Endodermal cell (in vitro differentiated cells): ENCODE results near the gene DPP10. TPM values are rescaled to one million over a fixed set of nuclear protein-coding genes. Genes with fewer than 3 reads are reported as not detected.
A peak's percentile ranks its signal among the peaks of the same experiment; 100 is the strongest.

Experiments
- DNase-seq: peaks from one replicate; pipeline ENCODE4 v3.0.0-alpha.2; 2017
- H3K27ac ChIP-seq: 2 replicates; pipeline ENCODE4 v1.5.1; 2013; ENCODE audit warnings: mild to moderate bottlenecking, low read depth, low read length, moderate library complexity
- H3K27me3 ChIP-seq: 2 replicates; pipeline ENCODE4 v1.6.1; 2013; ENCODE audit warnings: mild to moderate bottlenecking, low read length, moderate library complexity; ENCODE audit not compliant: insufficient read depth, control insufficient read depth, poor library complexity, severe bottlenecking
- H3K36me3 ChIP-seq: 2 replicates; pipeline ENCODE4 v1.7.0; 2013; ENCODE audit warnings: mild to moderate bottlenecking, low read length, moderate library complexity; ENCODE audit not compliant: control insufficient read depth, insufficient read depth
- H3K4me1 ChIP-seq: one replicate; pipeline ENCODE4 v1.7.0; 2013; ENCODE audit warnings: low read length; ENCODE audit not compliant: control insufficient read depth, insufficient read depth
- H3K4me3 ChIP-seq: 2 replicates; pipeline ENCODE4 v1.5.1; 2013; ENCODE audit warnings: mild to moderate bottlenecking, low read length, moderate library complexity
- H3K9ac ChIP-seq: 2 replicates; pipeline ENCODE4 v1.6.1; 2013; ENCODE audit warnings: mild to moderate bottlenecking, low read length, moderate library complexity; ENCODE audit not compliant: poor library complexity, severe bottlenecking; ENCODE audit errors: extremely low read depth
- H3K9me3 ChIP-seq: 2 replicates; pipeline ENCODE4 v1.6.1; 2013; ENCODE audit warnings: mild to moderate bottlenecking, low read length, moderate library complexity; ENCODE audit not compliant: control insufficient read depth
- H3K27ac Mint-ChIP-seq: 2 replicates; pipeline ENCODE4 v1.8.0; 2020; ENCODE audit warnings: mixed read lengths
- H3K27me3 Mint-ChIP-seq: 2 replicates; pipeline ENCODE4 v1.8.0; 2021; ENCODE audit warnings: mild to moderate bottlenecking, mixed read lengths; ENCODE audit not compliant: insufficient read depth
- H3K36me3 Mint-ChIP-seq: 2 replicates; pipeline ENCODE4 v1.8.0; 2020; ENCODE audit warnings: low read depth, mixed read lengths
- H3K4me1 Mint-ChIP-seq: 2 replicates; pipeline ENCODE4 v1.8.0; 2020; ENCODE audit warnings: mixed read lengths
- H3K4me3 Mint-ChIP-seq: 2 replicates; pipeline ENCODE4 v1.8.0; 2020; ENCODE audit warnings: mild to moderate bottlenecking, moderate library complexity, mixed read lengths
- H3K9me3 Mint-ChIP-seq: 2 replicates; pipeline ENCODE4 v1.8.0; 2020; ENCODE audit warnings: mild to moderate bottlenecking, mixed read lengths
- WGBS, 2 experiments: methylation state at CpG; one replicate each; pipeline versions ENCODE4 v1.1.5 to v1.1.7; 2013; ENCODE audit warnings: missing lambda C conversion rate in 2 of 2, mixed read lengths in 1 of 2; ENCODE audit not compliant: insufficient coverage in 1 of 2, insufficient read length in 1 of 2; 5-methylcytosine and 5-hydroxymethylcytosine counted together
- total RNA-seq, 2 donors: library from RNA; stranded (reverse); fragmentation: NEBNext Ultra II Directional in 1 of 2; extraction: Animal tissue kit (Norgen Biotek cat#: 25700) in 1 of 2; gene quantifications; 2 replicates in 1 of 2; 3 replicates in 1 of 2; pipeline ENCODE4 v1.2.1, GENCODE V29; 2021
- TF ChIP-seq, protein P1 (sequence below): fragments of 200-600 bp; sonication (generic); conservative IDR thresholded peaks from 2 replicates; pipeline ENCODE4 v1.5.0; 2021; ENCODE audit warnings: antibody characterized with exemption, mild to moderate bottlenecking

The DPP10 gene
- total RNA-seq, 2 donors from 2014 or later = 8.2 to 19.2 TPM

DNA sequence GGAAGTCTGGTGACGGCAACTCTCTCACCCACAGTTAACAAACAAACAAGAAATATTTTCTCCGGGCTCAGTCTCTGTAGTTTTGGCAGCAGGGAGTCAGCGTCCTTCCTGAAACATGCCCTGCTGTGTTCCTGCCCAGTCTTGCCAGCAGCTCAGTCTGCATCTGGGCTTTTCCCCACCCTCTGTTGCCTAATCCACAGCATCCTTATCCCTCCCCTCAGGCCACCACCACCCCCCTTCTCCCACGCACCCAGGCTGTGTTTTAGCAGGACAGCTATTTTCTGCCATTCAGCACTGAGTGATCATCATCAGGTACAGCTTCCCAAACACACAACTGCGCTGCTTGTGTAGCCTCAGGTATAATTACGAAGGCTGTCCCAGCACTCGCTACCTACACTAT is 168.2 kb downstream of the DPP10 start:
- TF ChIP-seq, protein P1, sequence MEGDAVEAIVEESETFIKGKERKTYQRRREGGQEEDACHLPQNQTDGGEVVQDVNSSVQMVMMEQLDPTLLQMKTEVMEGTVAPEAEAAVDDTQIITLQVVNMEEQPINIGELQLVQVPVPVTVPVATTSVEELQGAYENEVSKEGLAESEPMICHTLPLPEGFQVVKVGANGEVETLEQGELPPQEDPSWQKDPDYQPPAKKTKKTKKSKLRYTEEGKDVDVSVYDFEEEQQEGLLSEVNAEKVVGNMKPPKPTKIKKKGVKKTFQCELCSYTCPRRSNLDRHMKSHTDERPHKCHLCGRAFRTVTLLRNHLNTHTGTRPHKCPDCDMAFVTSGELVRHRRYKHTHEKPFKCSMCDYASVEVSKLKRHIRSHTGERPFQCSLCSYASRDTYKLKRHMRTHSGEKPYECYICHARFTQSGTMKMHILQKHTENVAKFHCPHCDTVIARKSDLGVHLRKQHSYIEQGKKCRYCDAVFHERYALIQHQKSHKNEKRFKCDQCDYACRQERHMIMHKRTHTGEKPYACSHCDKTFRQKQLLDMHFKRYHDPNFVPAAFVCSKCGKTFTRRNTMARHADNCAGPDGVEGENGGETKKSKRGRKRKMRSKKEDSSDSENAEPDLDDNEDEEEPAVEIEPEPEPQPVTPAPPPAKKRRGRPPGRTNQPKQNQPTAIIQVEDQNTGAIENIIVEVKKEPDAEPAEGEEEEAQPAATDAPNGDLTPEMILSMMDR = no peak
- H3K9me3 Mint-ChIP-seq = no peaks in the 10 kb centered on the region
- no peaks in the 10 kb centered on the region for H3K27me3 Mint-ChIP-seq
- H3K36me3 ChIP-seq = no peaks in the 10 kb centered on the region
- H3K27ac ChIP-seq = no peak overlapping the region
- H3K4me1 ChIP-seq = no peaks in the 10 kb centered on the region
- peaks cover 12% of the 10 kb centered on the region for H3K4me1 Mint-ChIP-seq
- H3K4me3 Mint-ChIP-seq = no peak overlapping the region
- peak; percentile 59 for DNase-seq
- H3K9me3 ChIP-seq = no peaks in the 10 kb centered on the region
- no peak overlapping the region for H3K27ac Mint-ChIP-seq
- WGBS, 2 experiments = 54 to 62% methylated on average over 4 to 6 of the region's 7 CpGs
- no peak overlapping the region for H3K4me3 ChIP-seq
- H3K36me3 Mint-ChIP-seq = no peaks in the 10 kb centered on the region
- H3K9ac ChIP-seq = no peak overlapping the region
- no peaks in the 10 kb centered on the region for H3K27me3 ChIP-seq

DNA sequence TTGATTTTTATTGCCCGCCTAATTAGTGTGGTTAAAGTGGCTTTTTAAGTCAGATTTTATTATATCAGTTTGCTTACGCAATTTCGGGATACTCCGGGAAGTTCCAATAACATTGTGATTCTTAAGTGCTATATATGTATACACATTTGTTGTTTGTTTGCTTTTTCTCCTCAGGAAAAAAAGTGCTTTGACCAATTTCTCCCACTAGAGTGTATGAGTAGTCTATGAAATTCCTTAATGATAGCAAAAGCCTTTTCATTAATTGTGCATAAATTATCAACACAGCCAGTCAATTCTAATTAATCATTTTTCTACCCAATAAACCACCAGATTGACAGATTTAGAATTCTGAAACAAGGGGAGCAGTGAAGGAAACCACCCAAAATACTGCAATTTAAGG is 172.2 kb downstream of the DPP10 start:
- peaks cover 9% of the 10 kb centered on the region for H3K4me1 Mint-ChIP-seq
- no peak overlapping the region for H3K27ac ChIP-seq
- H3K4me1 ChIP-seq = no peaks in the 10 kb centered on the region
- WGBS, 2 experiments = 99% methylated on average over 4 of the region's 4 CpGs; no CpG with 5 or more reads in 1 of the 2 experiments
- H3K27me3 ChIP-seq = no peaks in the 10 kb centered on the region
- H3K36me3 ChIP-seq = no peaks in the 10 kb centered on the region
- no peak overlapping the region for H3K9ac ChIP-seq
- no peaks in the 10 kb centered on the region for H3K36me3 Mint-ChIP-seq
- TF ChIP-seq, protein P1 = peak; percentile 30
- H3K9me3 Mint-ChIP-seq = no peaks in the 10 kb centered on the region
- DNase-seq = no peak
- H3K4me3 Mint-ChIP-seq = no peak overlapping the region
- H3K27me3 Mint-ChIP-seq = no peaks in the 10 kb centered on the region
- no peaks in the 10 kb centered on the region for H3K9me3 ChIP-seq
- H3K27ac Mint-ChIP-seq = no peak overlapping the region
- H3K4me3 ChIP-seq = no peak overlapping the region

DNA sequence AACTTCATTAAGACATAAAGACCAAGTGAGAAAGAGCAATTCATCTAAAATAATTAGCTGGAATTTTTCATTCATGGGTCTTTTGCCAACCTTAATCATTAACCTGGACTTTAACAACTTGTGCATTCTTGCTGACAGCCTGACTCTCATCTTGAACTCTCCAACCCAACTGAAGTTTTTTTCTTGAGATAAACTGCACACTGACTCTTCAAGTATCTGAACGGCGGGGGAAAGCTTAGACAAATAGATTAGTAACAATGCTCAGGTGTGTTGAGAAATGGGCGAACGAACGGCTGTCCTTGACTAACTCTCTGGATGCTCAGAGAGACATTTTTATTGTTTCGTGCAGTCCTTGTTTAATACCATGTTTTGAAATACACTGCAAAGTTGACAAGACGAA is 186.0 kb downstream of the DPP10 start:
- Mint-ChIP-seq H3K9me3 (peaks cover 6% of the 10 kb centered on the region), H3K27ac (no peak overlapping the region), H3K4me1 (no peaks in the 10 kb centered on the region), H3K36me3 (no peaks in the 10 kb centered on the region), H3K4me3 (no peak overlapping the region), H3K27me3 (peaks cover 15% of the 10 kb centered on the region)
- no peaks in the 10 kb centered on the region for H3K9me3 ChIP-seq
- H3K4me3 ChIP-seq = no peak overlapping the region
- no peak overlapping the region for H3K9ac ChIP-seq
- peaks cover 20% of the 10 kb centered on the region for H3K27me3 ChIP-seq
- 92 to 93% methylated on average over 6 to 7 of the region's 7 CpGs for WGBS, 2 experiments
- TF ChIP-seq, protein P1 = no peak
- H3K36me3 ChIP-seq = no peaks in the 10 kb centered on the region
- H3K27ac ChIP-seq = no peak overlapping the region
- no peaks in the 10 kb centered on the region for H3K4me1 ChIP-seq
- DNase-seq = no peak
